CD8-positive, alpha-beta memory T cell (primary cell): ENCODE results near the gene PSMA7. TPM values are rescaled to one million over a fixed set of nuclear protein-coding genes. Genes with fewer than 3 reads are reported as not detected.

Source experiments
- CTCF ChIA-PET: fragments of 350-600 bp; sonication (Branson Sonifier 250); formaldehyde crosslinking; loops from one replicate; lab custom pipeline; 2021; ENCODE audit warnings: antibody characterized with exemption; lab: Charles Lee
- POLR2A ChIA-PET: fragments of 350-600 bp; sonication (Branson Sonifier 250); formaldehyde crosslinking; loops from one replicate; lab custom pipeline; 2021; ENCODE audit warnings: antibody characterized with exemption; lab: Charles Lee
- DNase-seq, 5 donors: peaks; one replicate each; pipeline versions ENCODE4 v3.0.0 to v3.0.0-alpha.2; 2020 to 2022; ENCODE audit warnings: mixed read lengths in 1 of 5
- H3K27ac ChIP-seq: one replicate; pipeline ENCODE4 v1.7.0; 2013; ENCODE audit warnings: low read depth, mild to moderate bottlenecking, low read length, moderate library complexity
- H3K27me3 ChIP-seq: 2 replicates; pipeline ENCODE4 v1.7.0; 2013; ENCODE audit warnings: low read length, mild to moderate bottlenecking; ENCODE audit not compliant: insufficient read depth, poor library complexity, severe bottlenecking
- H3K36me3 ChIP-seq: 2 replicates; pipeline ENCODE4 v1.7.0; 2013; ENCODE audit warnings: mild to moderate bottlenecking, low read length, moderate library complexity; ENCODE audit not compliant: insufficient read depth
- H3K4me1 ChIP-seq: 2 replicates; pipeline ENCODE4 v1.7.0; 2013; ENCODE audit warnings: mild to moderate bottlenecking, low read length, moderate library complexity; ENCODE audit not compliant: insufficient read depth
- H3K4me3 ChIP-seq: 2 replicates; pipeline ENCODE4 v1.7.0; 2013; ENCODE audit warnings: mild to moderate bottlenecking, low read length
- H3K9me3 ChIP-seq: 2 replicates; pipeline ENCODE4 v1.7.0; 2013; ENCODE audit warnings: mild to moderate bottlenecking, low read length
- H3K27ac Mint-ChIP-seq, 8 donors: one replicate each; pipeline ENCODE4 v1.8.0; 2020 to 2021; ENCODE audit warnings: mixed read lengths in 8 of 8, mild to moderate bottlenecking in 6 of 8, inconsistent platforms in 3 of 8, moderate library complexity in 3 of 8
- H3K27me3 Mint-ChIP-seq, 2 donors: one replicate each; pipeline ENCODE4 v1.8.0; 2020 to 2021; ENCODE audit warnings: mixed read lengths in 2 of 2, mild to moderate bottlenecking in 1 of 2, moderate library complexity in 1 of 2
- H3K36me3 Mint-ChIP-seq, 3 donors: one replicate each; pipeline ENCODE4 v1.8.0; 2020 to 2021; ENCODE audit warnings: mixed read lengths in 3 of 3, inconsistent platforms in 1 of 3, mild to moderate bottlenecking in 1 of 3
- H3K4me1 Mint-ChIP-seq, 3 donors: one replicate each; pipeline ENCODE4 v1.8.0; 2020 to 2021; ENCODE audit warnings: mixed read lengths in 3 of 3, inconsistent platforms in 1 of 3, mild to moderate bottlenecking in 1 of 3
- H3K4me3 Mint-ChIP-seq, 7 donors: one replicate each; pipeline ENCODE4 v1.8.0; 2020 to 2021; ENCODE audit warnings: mixed read lengths in 7 of 7, mild to moderate bottlenecking in 6 of 7, moderate library complexity in 4 of 7, inconsistent platforms in 2 of 7
- H3K9me3 Mint-ChIP-seq, 5 donors: one replicate each; pipeline ENCODE4 v1.8.0; 2020 to 2022; ENCODE audit warnings: mixed read lengths in 5 of 5, mild to moderate bottlenecking in 3 of 5, moderate library complexity in 2 of 5, inconsistent platforms in 1 of 5
- polyA plus RNA-seq: library from polyadenylated mRNA; unstranded; fragments of 300-500 nt; fragmentation: Illumina TruSeq; gene quantifications from one replicate; pipeline ENCODE4 v1.2.3, GENCODE V29; 2021
- total RNA-seq, 2 experiments: library from RNA; stranded (reverse); gene quantifications; one replicate each; pipeline ENCODE4 v1.2.3, GENCODE V29; 2021

PSMA7 gene
- total and polyA plus RNA-seq, 3 experiments from 2014 or later = 447 to 464 (median 459) TPM

DNA sequence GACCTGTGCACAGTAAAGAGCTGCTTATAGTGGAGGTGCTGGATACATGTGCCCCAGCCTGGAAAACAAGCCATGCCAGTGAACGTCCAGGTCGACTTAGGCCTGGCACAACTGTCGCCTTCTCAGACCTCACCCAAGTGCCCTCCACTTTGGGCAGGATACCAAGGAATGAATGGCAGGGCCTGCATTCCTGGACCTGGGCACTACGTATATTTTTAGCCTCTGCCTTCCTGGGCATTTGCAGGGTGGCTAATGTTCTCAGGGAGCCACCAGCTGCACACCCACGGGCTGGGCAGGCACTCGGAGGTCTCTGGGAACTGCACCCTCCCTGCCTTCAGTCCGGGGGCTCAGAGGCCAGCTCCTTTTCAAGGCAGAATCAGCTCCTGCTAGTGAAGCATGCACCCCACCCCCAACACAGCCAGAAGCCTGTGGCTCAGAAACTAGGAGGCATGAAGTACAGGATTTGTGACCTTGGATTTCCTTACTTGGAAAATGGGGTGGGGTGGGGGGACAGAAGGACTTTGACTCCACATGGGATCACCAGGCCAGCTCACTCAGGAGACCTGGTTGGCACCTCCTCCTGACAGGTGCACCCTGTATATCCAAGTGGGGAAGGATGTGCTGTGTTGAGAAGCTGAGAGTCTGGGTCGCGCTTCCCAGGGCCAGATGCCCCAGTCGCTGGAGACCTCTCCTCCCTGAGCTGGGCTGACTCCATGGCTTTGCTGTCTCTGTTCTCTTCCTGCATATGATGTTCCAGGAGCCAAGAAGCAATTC lies 23.4 kb downstream of the PSMA7 start:
- no peaks in the 10 kb centered on the region for H3K27me3 ChIP-seq
- CTCF ChIA-PET = interaction anchor here (1.6 kb wide), 1 partner anchor 58 kb away, joined by 3 read pairs; no protein-coding TSS in a partner anchor
- H3K9me3 ChIP-seq = no peaks in the 10 kb centered on the region
- H3K36me3 ChIP-seq = peaks cover 7% of the 10 kb centered on the region
- no peak overlapping the region for H3K27ac ChIP-seq
- POLR2A ChIA-PET = interaction anchor here (0.8 to 1.2 kb wide), 2 partner anchors 53 to 63 kb away, joined by 3 to 4 read pairs; partner anchors contain the start of gene MTG2
- H3K4me3 ChIP-seq = no peak overlapping the region
- peaks cover 0 to 18% (median 13%) of the 10 kb centered on the region in 5 donors for H3K9me3 Mint-ChIP-seq
- peak overlapping the region; percentile 56 to 97 (median 93) for H3K27ac Mint-ChIP-seq
- H3K27me3 Mint-ChIP-seq = peaks cover 0 to 3% of the 10 kb centered on the region in 2 donors
- H3K4me3 Mint-ChIP-seq = peak overlapping the region in 5 of 7 donors; percentile 12 to 90 (median 44)
- H3K4me1 ChIP-seq = peaks cover 57% of the 10 kb centered on the region
- peaks cover 42 to 64% (median 47%) of the 10 kb centered on the region in 3 donors for H3K4me1 Mint-ChIP-seq
- H3K36me3 Mint-ChIP-seq = peaks cover 0 to 15% (median 0%) of the 10 kb centered on the region in 3 donors
- DNase-seq = no peak

GRCh38 chr20:62119115-62119514 lies 24.1 kb downstream of the PSMA7 start:
- H3K9me3 Mint-ChIP-seq = peaks cover 0 to 21% (median 18%) of the 10 kb centered on the region in 5 donors
- Histone ChIP-seq H3K9me3 (no peaks in the 10 kb centered on the region), H3K27me3 (no peaks in the 10 kb centered on the region), H3K4me3 (no peak overlapping the region), H3K27ac (no peak overlapping the region), H3K36me3 (peaks cover 5% of the 10 kb centered on the region), H3K4me1 (peaks cover 52% of the 10 kb centered on the region)
- peak overlapping the region; percentile 56 to 97 (median 93) for H3K27ac Mint-ChIP-seq
- ChIA-PET POLR2A (interaction anchor here (0.8 to 1.2 kb wide), 2 partner anchors 52 to 64 kb away, joined by 3 to 4 read pairs; partner anchors contain the start of gene MTG2), CTCF (no interaction called here)
- DNase-seq = no peak
- H3K4me3 Mint-ChIP-seq = peak overlapping the region in 5 of 7 donors; percentile 1 to 60 (median 29)
- H3K36me3 Mint-ChIP-seq = peaks cover 0 to 8% (median 0%) of the 10 kb centered on the region in 3 donors
- H3K4me1 Mint-ChIP-seq = peaks cover 36 to 57% (median 41%) of the 10 kb centered on the region in 3 donors
- H3K27me3 Mint-ChIP-seq = peaks cover 0 to 3% of the 10 kb centered on the region in 2 donors

DNA sequence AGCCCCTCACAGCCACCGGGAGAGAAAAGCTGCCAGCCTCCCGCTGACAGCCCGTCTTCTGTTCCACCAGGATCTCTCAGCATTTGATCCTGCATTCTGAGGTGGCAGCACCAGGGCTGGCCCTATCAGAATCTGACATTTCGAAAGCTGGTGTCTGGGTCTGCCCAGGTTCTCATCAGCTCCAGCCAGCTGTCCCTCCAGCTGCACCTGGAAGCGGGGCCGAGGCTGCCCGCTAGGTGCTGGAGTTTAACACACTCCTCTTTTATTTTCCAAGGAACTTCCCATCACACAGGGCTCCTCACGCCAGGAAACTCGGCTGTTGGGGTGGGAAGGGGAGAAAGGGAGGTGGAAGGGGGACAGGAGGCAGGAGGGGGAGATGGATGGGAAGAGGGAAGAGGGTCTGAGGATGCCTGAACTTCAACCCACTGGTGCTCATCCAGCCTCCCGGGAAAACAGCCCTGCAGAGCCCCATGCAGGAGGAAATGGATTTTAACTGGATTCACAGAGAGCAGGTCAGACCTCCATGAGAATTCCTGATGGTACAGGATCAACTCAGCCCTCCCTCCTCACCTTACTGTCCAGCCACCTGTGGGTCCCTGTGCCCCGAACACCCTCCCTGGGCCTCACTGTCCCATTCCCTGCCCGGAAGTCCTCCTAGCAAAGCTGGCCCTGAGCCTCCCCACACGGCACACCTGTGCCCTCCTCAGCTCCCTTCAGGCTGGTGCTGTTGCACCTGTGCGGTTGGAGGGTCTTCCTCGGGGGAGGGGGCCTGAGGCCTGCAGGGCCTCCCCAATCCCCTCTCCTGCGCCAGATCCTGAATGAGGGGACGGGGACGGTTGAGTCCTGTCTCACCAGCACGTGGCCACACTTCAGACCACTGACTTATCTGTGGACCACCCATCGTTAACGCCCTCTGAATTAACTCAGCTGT lies 24.8 kb downstream of the PSMA7 start:
- no peaks in the 10 kb centered on the region for H3K27me3 ChIP-seq
- Mint-ChIP-seq H3K27ac (peak overlapping the region; percentile 67 to 98 (median 94)), H3K27me3 (peaks cover 0 to 3% of the 10 kb centered on the region in 2 donors), H3K4me1 (peaks cover 30 to 50% (median 34%) of the 10 kb centered on the region in 3 donors), H3K4me3 (peak overlapping the region; percentile 38 to 81 (median 67)), H3K9me3 (peaks cover 0 to 28% (median 22%) of the 10 kb centered on the region in 5 donors), H3K36me3 (peaks cover 0 to 3% (median 0%) of the 10 kb centered on the region in 3 donors)
- H3K4me3 ChIP-seq = peak overlapping the region; percentile 15
- peak overlapping the region; percentile 33 for H3K27ac ChIP-seq
- H3K36me3 ChIP-seq = no peaks in the 10 kb centered on the region
- H3K4me1 ChIP-seq = peaks cover 44% of the 10 kb centered on the region
- no peak for DNase-seq
- no peaks in the 10 kb centered on the region for H3K9me3 ChIP-seq
- CTCF ChIA-PET = interaction anchor here (0.7 to 1.8 kb wide), 3 partner anchors 19 to 78 kb away, joined by 3 to 6 read pairs (median 4); no protein-coding TSS in a partner anchor
- POLR2A ChIA-PET = interaction anchor here (1.2 kb wide), 2 partner anchors 52 to 64 kb away, joined by 3 to 7 read pairs; partner anchors contain the start of gene MTG2

- H3K9me3 Mint-ChIP-seq = peaks cover 0 to 33% (median 27%) of the 10 kb centered on the region in 5 donors
- H3K4me1 Mint-ChIP-seq = peaks cover 28 to 47% (median 32%) of the 10 kb centered on the region in 3 donors
- no peaks in the 10 kb centered on the region for H3K27me3 ChIP-seq
- peak overlapping the region; percentile 33 for H3K27ac ChIP-seq
- H3K36me3 Mint-ChIP-seq = peaks cover 0 to 4% (median 3%) of the 10 kb centered on the region in 3 donors
- DNase-seq = peak; percentile 82 to 93 (median 91)
- H3K27me3 Mint-ChIP-seq = peaks cover 0 to 6% of the 10 kb centered on the region in 2 donors
- H3K36me3 ChIP-seq = no peaks in the 10 kb centered on the region
- H3K4me1 ChIP-seq = peaks cover 41% of the 10 kb centered on the region
- CTCF ChIA-PET = interaction anchor here (0.7 to 1.8 kb wide), 3 partner anchors 20 to 77 kb away, joined by 3 to 6 read pairs (median 4); no protein-coding TSS in a partner anchor
- H3K9me3 ChIP-seq = peaks cover 4% of the 10 kb centered on the region
- H3K4me3 Mint-ChIP-seq = peak overlapping the region; percentile 38 to 81 (median 67)
- H3K4me3 ChIP-seq = peak overlapping the region; percentile 36
- POLR2A ChIA-PET = interaction anchor here (1.2 kb wide), 1 partner anchor 51 kb away, joined by 7 read pairs; no protein-coding TSS in a partner anchor
- H3K27ac Mint-ChIP-seq = peak overlapping the region; percentile 67 to 98 (median 94)
These were observed 25.5 kb downstream of the PSMA7 start for GRCh38 chr20:62117658-62118057.

DNA sequence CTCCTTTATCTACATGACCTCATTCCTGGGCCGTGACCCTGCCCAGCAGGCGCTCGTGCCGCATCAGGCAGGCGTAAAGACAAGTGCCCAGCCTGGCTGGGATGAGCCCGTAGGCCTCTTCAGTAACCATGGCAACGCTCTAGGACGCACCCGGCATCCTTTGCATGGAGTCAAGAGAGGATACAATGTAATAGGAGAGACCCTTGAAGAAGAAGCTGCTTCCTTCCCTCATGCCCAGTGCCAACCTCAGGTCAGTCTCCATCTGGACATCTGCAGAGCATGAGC lies 25.9 kb downstream of the PSMA7 start:
- Mint-ChIP-seq H3K27ac (peak overlapping the region; percentile 67 to 98 (median 94)), H3K4me3 (peak overlapping the region; percentile 38 to 81 (median 67)), H3K36me3 (peaks cover 0 to 4% (median 3%) of the 10 kb centered on the region in 3 donors), H3K9me3 (peaks cover 0 to 37% (median 30%) of the 10 kb centered on the region in 5 donors), H3K4me1 (peaks cover 28 to 47% (median 32%) of the 10 kb centered on the region in 3 donors), H3K27me3 (peaks cover 0 to 8% of the 10 kb centered on the region in 2 donors)
- H3K4me1 ChIP-seq = peaks cover 41% of the 10 kb centered on the region
- H3K27me3 ChIP-seq = no peaks in the 10 kb centered on the region
- CTCF ChIA-PET = interaction anchor here (0.7 to 1.8 kb wide), 3 partner anchors 20 to 77 kb away, joined by 3 to 6 read pairs (median 4); no protein-coding TSS in a partner anchor
- POLR2A ChIA-PET = interaction anchor here (1.2 kb wide), 1 partner anchor 51 kb away, joined by 7 read pairs; no protein-coding TSS in a partner anchor
- peaks cover 8% of the 10 kb centered on the region for H3K9me3 ChIP-seq
- DNase-seq = no peak
- H3K36me3 ChIP-seq = no peaks in the 10 kb centered on the region
- no peak overlapping the region for H3K27ac ChIP-seq
- H3K4me3 ChIP-seq = peak overlapping the region; percentile 36

GRCh38 chr20:62116558-62117361 lies 26.4 kb downstream of the PSMA7 start:
- no peak for DNase-seq
- Histone ChIP-seq H3K4me3 (peak overlapping the region; percentile 36), H3K36me3 (no peaks in the 10 kb centered on the region), H3K27ac (no peak overlapping the region), H3K27me3 (no peaks in the 10 kb centered on the region), H3K9me3 (peaks cover 12% of the 10 kb centered on the region), H3K4me1 (peaks cover 41% of the 10 kb centered on the region)
- Mint-ChIP-seq H3K9me3 (peaks cover 0 to 39% (median 33%) of the 10 kb centered on the region in 5 donors), H3K4me3 (peak overlapping the region in 2 of 7 donors; percentile 65 to 71), H3K27ac (peak overlapping the region in 7 of 8 donors; percentile 78 to 98 (median 95)), H3K36me3 (peaks cover 0 to 4% (median 3%) of the 10 kb centered on the region in 3 donors), H3K4me1 (peaks cover 28 to 47% (median 32%) of the 10 kb centered on the region in 3 donors), H3K27me3 (peaks cover 0 to 8% of the 10 kb centered on the region in 2 donors)
- POLR2A ChIA-PET = no interaction called here
- CTCF ChIA-PET = interaction anchor here (1.5 to 1.8 kb wide), 2 partner anchors 21 to 27 kb away, joined by 4 to 6 read pairs; no protein-coding TSS in a partner anchor
